Stimulated activated memory B cell treated with anti-CD40 and anti-IgM and Interleukin-4, amounts not matched to agents 10 μg/mL and 1 μg/mL and 100 μg/mL, for 72 hours (primary cell): Measurements from ENCODE around the gene PPM1E.
"Not testable (repeated sequence)": the region's sequence is repeated elsewhere in the genome, so short reads cannot be mapped to it uniquely, and the experiment has no call there.

ENCODE experiments used
- ATAC-seq: fragments of 150-1000 bp; cut with Tn5 transposase; 2 replicates; pipeline ENCODE4 v1.10.0; 2021
- H3K27ac Mint-ChIP-seq: one replicate; pipeline ENCODE4 v1.8.0; 2022; ENCODE audit warnings: mild to moderate bottlenecking, mixed read lengths
- H3K27me3 Mint-ChIP-seq: one replicate; pipeline ENCODE4 v1.8.0; 2022; ENCODE audit warnings: mixed read lengths
- H3K36me3 Mint-ChIP-seq: one replicate; pipeline ENCODE4 v1.8.0; 2022; ENCODE audit warnings: mixed read lengths
- H3K4me1 Mint-ChIP-seq: one replicate; pipeline ENCODE4 v1.8.0; 2022; ENCODE audit warnings: mixed read lengths
- H3K4me3 Mint-ChIP-seq: one replicate; pipeline ENCODE4 v1.8.0; 2022; ENCODE audit warnings: mild to moderate bottlenecking, moderate library complexity, mixed read lengths
- H3K9me3 Mint-ChIP-seq: one replicate; pipeline ENCODE4 v1.8.0; 2022; ENCODE audit warnings: mixed read lengths

PPM1E gene

DNA sequence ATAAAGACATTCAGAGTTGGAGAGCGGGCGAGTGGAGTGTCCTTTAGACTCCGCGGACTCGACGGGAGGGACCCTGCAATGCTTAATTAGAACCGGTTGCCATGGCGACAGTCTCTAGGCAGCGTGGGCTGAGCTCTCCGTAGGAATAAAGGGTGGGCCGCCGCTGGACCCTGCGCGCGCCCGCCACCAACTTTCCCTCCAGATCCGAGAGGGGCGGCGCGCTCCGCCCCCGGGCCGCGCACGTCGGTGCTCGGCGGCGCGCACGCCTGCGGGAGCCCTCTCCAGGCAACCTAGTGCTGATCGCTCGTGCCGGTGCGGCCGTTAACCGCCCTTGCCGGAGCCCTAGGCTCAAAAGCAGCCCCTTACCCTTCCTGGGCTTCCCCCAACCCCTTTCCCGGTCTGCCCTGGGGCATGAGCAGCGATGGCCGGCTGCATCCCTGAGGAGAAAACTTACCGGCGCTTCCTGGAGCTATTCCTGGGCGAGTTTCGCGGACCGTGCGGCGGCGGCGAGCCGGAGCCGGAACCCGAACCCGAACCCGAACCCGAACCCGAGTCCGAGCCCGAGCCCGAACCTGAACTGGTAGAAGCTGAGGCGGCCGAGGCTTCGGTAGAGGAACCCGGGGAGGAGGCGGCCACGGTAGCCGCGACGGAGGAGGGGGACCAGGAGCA is at the start of gene PPM1E:
Gene PPM1E (plus strand): TSS at position 278 of the 669 bp plus-strand sequence.
- Mint-ChIP-seq H3K27ac (peak within 1 kb of the TSS; percentile 48), H3K4me1 (peaks cover 16% of the 10 kb centered on the region), H3K9me3 (no peaks in the 10 kb centered on the region), H3K36me3 (no peaks in the 10 kb centered on the region), H3K27me3 (peaks cover 44% of the 10 kb centered on the region), H3K4me3 (peak within 1 kb of the TSS; percentile 89)
- ATAC-seq: peak; percentile 80

DNA sequence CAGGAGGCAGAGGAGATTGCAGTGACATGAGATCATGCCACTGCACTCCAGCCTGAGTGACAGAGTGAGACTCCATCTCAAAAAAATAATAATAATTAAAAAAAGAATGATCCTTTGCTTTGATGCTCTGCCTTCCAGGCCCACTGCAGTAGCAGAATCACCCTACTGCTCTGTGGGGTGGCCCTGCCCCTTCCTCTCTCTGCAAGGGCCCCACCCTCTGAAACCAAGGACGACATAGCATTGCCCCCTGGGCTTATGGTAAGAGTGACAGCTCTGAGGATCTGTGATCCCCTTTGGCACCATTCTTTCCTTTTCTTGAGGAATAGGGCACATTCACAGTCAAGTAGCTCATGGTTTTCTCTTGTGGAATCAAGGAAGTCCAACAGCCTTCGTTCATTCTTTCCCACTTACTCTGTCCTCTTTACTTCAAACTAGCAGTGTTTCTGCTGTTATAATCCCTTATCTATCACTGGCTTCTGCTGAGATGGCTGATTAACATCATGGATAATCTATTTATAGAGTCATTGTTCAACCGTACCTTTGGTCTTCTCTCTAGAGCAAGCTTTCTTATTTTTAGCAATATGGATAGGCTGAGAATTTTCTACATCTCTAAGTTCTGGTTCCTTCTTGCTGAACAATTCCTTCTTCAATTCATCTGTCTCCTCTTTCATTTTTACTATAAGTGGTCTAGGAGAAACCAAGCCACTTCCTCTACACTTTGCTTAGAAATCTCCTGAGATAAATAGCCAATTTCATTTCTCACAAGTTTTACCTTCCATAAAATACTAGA is 49.1 kb upstream of the PPM1E start:
- H3K27ac Mint-ChIP-seq: peak overlapping the region; percentile 30
- H3K36me3 Mint-ChIP-seq: peaks cover 36% of the 10 kb centered on the region
- H3K4me1 Mint-ChIP-seq: peaks cover 34% of the 10 kb centered on the region
- H3K27me3 Mint-ChIP-seq: no peaks in the 10 kb centered on the region
- peak; percentile 66 for ATAC-seq
- H3K4me3 Mint-ChIP-seq: no peak overlapping the region
- H3K9me3 Mint-ChIP-seq: no peaks in the 10 kb centered on the region

DNA sequence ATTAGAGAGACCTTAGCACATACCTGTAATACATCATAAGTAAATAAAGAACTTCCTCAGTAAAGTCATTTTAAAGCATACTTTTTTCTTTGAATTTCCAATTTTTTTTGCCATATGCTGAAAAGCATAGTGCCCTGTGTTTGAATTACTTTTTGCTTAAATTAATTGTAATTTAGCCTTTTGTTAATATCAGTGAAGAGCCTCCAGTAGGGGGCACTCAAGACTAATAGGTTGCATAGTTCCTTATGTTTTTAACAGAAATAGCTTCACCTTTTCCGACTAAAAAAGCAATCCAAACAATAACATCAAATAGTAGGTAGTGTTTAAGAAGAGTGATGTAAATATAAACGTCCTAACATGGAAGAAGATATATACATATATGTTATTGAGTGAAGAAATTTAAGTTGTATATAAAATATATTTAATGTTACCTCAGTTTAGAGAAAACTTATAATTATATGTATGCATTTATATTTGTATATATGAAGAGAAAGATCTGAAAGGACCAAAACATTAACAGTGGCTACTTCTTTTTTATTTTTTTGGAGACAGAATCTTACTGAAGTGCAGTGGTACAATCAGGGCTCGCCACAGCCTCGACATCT is 44.6 kb upstream of the PPM1E start:
- no peak for ATAC-seq
- no peaks in the 10 kb centered on the region for H3K9me3 Mint-ChIP-seq
- H3K27me3 Mint-ChIP-seq: no peaks in the 10 kb centered on the region

DNA sequence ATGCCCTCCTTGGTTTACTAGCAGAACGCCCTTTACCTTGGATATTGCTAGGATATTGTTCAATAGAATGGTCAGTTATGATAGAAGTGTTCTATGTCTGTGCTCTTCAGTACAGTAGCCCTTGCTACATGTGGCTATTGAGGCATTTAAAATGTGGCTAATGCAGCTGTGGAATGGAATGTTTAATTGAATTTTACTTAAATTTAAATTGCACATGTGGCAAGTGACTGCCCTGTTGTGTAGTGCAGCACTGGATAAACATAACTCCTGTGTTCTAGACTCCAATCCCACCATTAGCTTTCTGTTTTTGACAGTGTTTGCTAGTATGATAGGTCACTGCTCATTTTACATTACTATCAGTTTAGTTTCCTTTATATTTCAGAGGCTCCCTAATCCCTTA is 33.4 kb upstream of the PPM1E start:
- ATAC-seq: no peak
- H3K4me3 Mint-ChIP-seq: no peak overlapping the region
- no peaks in the 10 kb centered on the region for H3K4me1 Mint-ChIP-seq
- H3K36me3 Mint-ChIP-seq: peaks cover 22% of the 10 kb centered on the region
- H3K9me3 Mint-ChIP-seq: no peaks in the 10 kb centered on the region
- H3K27me3 Mint-ChIP-seq: no peaks in the 10 kb centered on the region
- no peak overlapping the region for H3K27ac Mint-ChIP-seq

More for the DNA sequence above, 44.6 kb upstream of the PPM1E start:
- H3K36me3 Mint-ChIP-seq: peaks cover 22% of the 10 kb centered on the region
- no peak overlapping the region for H3K27ac Mint-ChIP-seq
- peaks cover 20% of the 10 kb centered on the region for H3K4me1 Mint-ChIP-seq
- no peak overlapping the region for H3K4me3 Mint-ChIP-seq

DNA sequence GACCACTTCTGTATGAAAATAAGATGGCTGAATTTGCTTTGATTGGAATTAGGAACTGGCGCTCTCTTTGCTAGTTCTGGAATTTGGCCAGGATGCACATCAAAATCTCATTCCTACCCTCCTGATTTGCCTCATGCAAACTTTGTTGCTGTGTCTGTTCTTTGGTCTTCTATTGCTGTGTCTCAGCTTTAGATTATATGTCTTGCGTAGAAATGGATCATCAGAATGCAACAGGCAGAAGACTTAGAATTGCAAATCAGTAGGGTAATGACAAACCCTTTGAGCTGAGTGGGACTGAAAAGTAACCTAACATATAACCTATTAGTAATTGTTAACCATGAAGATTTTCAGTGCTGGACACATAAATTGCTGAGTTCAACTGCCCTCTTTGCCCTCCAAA is 33.0 kb upstream of the PPM1E start:
- Mint-ChIP-seq H3K27ac (no peak overlapping the region), H3K27me3 (no peaks in the 10 kb centered on the region), H3K4me1 (no peaks in the 10 kb centered on the region), H3K9me3 (no peaks in the 10 kb centered on the region), H3K36me3 (peaks cover 22% of the 10 kb centered on the region), H3K4me3 (no peak overlapping the region)
- ATAC-seq: no peak

DNA sequence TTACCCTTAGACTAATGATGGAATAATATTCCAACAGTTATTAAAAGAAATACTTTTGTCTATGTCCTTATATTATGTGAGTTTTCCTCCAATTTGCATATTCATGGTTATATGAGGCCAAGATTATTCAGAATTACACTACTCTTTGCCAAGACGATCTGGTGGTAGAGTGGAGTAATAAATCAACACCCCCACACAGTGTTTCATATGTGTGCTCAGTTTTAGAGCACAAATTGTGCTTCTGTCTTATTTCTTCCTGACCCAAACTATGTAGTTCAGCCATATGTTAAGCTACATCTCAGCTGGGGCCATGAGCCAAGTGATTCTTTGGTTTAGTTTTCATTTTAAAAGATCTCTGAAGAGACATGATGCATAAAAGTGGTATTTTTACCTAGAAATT is 26.9 kb upstream of the PPM1E start:
- H3K4me3 Mint-ChIP-seq: no peak overlapping the region
- ATAC-seq: no peak
- H3K4me1 Mint-ChIP-seq: no peaks in the 10 kb centered on the region
- no peaks in the 10 kb centered on the region for H3K9me3 Mint-ChIP-seq
- no peaks in the 10 kb centered on the region for H3K27me3 Mint-ChIP-seq
- H3K27ac Mint-ChIP-seq: no peak overlapping the region
- H3K36me3 Mint-ChIP-seq: peaks cover 18% of the 10 kb centered on the region

DNA sequence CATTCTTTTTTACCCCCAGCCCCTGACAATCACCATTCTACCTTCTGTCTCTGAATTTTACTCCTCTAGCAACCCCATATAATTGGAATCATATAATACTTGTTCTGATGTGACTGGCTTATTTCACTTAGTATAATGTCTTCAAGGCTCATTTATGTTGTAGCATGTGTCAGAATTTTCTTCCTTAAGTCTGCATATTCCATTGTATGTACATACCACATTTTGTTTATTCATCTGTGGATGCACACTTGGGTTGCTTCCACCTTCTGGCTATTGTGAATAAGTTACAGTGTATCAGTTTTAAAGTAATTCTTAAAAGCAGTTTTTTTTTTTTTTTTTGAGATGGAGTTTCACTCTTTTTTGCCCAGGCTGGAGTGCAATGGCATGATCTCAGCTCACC is 24.7 kb upstream of the PPM1E start:
- peaks cover 13% of the 10 kb centered on the region for H3K36me3 Mint-ChIP-seq
- no peaks in the 10 kb centered on the region for H3K27me3 Mint-ChIP-seq
- H3K4me3 Mint-ChIP-seq: no peak overlapping the region
- no peak for ATAC-seq
- H3K9me3 Mint-ChIP-seq: no peaks in the 10 kb centered on the region
- H3K4me1 Mint-ChIP-seq: no peaks in the 10 kb centered on the region
- H3K27ac Mint-ChIP-seq: no peak overlapping the region

DNA sequence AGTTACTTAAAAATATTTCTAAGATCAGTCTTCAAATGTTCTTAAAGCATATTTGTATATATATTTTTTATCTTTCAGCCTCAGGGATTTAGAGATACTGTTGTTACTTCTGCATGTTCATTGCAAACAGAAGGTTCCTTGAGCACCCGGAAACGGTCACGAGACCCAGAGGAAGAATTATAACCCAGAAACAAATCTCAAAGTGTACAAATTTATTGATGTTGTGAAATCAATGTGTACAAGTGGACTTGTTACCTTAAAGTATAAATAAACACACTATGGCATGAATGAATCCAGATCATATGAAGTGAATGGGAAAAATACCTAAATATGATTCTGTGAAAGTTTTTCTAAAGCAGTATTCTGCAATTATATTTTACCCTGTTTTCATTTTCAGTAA is 21.6 kb upstream of the PPM1E start:
- no peak for ATAC-seq
- Mint-ChIP-seq H3K27me3 (no peaks in the 10 kb centered on the region), H3K4me1 (no peaks in the 10 kb centered on the region), H3K9me3 (no peaks in the 10 kb centered on the region), H3K36me3 (peaks cover 8% of the 10 kb centered on the region), H3K27ac (no peak overlapping the region), H3K4me3 (no peak overlapping the region)

DNA sequence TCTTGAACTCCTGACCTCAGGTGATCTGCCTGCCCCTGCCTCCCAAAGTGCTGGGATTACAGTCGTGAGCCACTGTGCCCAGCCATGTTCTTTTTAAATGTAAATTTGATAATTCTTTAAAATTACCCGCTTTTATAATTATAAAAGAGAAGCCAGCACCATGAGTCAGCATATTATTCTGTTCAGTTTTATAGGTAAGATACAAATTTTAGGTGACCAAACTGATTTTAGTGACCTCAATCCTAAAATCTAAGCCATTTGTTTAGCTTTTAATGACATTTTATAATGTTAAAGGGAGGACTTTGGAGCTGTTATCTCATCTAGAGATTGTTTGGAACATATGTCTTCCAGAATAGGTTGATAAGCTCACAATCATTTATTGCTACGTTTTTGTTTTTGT is 20.8 kb upstream of the PPM1E start:
- peaks cover 7% of the 10 kb centered on the region for H3K36me3 Mint-ChIP-seq
- no peak overlapping the region for H3K4me3 Mint-ChIP-seq
- no peak for ATAC-seq
- no peaks in the 10 kb centered on the region for H3K9me3 Mint-ChIP-seq
- H3K27ac Mint-ChIP-seq: no peak overlapping the region
- no peaks in the 10 kb centered on the region for H3K4me1 Mint-ChIP-seq
- no peaks in the 10 kb centered on the region for H3K27me3 Mint-ChIP-seq

DNA sequence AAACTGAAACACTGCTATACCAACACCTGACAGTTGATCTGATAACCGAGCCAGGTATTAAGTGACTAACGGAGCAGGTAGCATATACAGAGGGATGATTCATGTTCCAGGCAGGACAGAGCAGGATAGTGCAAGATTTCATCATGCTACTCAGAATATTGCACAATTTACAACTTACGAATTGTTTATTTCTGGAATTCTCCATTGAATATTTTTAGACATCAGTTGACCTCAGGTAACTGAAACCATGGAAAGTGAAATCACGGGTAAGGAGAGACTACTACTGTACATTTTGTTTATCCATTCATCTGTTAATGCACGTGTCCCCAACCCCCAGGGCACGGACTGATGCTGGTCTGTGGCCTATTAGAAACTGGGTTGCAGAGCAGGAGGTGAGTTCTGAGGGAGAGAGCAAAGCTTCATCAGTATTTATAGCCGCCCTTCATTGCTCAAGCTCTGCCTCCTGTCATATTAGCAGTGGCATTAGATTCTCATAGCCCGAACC is 14.5 kb upstream of the PPM1E start:
- no peaks in the 10 kb centered on the region for H3K4me1 Mint-ChIP-seq
- no peaks in the 10 kb centered on the region for H3K36me3 Mint-ChIP-seq
- no peak for ATAC-seq
- no peaks in the 10 kb centered on the region for H3K9me3 Mint-ChIP-seq
- H3K27ac Mint-ChIP-seq: no peak overlapping the region
- no peak overlapping the region for H3K4me3 Mint-ChIP-seq
- H3K27me3 Mint-ChIP-seq: no peaks in the 10 kb centered on the region

DNA sequence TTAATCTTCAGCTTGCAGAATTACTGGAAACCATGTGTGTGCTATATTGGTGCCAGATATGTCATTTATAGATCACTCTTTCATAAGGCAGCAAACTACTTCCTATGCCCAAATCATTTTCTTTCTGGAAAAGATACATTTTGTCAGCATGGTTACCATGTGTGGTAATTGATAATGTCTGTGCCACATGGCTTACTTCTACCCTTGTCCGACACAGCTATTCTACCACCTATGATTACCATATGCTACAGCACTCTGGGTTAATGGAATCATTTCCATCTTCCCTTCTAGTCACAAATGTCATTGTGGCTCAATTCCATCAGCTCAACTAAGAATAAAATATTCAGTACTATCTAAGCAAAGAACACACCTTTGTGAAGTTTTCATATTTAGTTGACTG is 8.0 kb upstream of the PPM1E start:
- no peak overlapping the region for H3K27ac Mint-ChIP-seq
- H3K36me3 Mint-ChIP-seq: no peaks in the 10 kb centered on the region
- no peak for ATAC-seq
- H3K4me1 Mint-ChIP-seq: no peaks in the 10 kb centered on the region
- H3K4me3 Mint-ChIP-seq: no peak overlapping the region
- H3K27me3 Mint-ChIP-seq: no peaks in the 10 kb centered on the region
- no peaks in the 10 kb centered on the region for H3K9me3 Mint-ChIP-seq

DNA sequence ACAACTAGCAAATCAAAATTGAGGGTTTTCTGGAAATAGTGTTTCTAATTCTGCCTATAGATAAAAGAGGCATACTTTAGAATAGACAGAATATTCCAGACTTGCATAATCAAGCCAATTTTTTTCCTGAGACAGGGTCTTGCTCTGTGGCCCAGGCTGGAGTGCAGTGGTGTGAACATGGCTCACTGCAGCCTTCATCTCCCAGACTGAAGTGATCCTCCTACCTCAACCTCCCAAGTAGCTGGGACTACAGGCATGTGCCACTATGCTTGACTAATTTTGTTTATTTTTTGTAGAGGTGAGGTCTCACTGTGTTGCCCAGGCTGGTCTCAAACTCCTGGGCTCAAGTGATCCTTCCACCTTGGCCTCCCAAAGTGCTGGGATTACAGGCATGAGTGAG is 6.0 kb upstream of the PPM1E start:
- not testable (repeated sequence) for H3K27ac Mint-ChIP-seq, ATAC-seq, H3K4me3 Mint-ChIP-seq, H3K9me3 Mint-ChIP-seq, H3K27me3 Mint-ChIP-seq, H3K4me1 Mint-ChIP-seq, H3K36me3 Mint-ChIP-seq

DNA sequence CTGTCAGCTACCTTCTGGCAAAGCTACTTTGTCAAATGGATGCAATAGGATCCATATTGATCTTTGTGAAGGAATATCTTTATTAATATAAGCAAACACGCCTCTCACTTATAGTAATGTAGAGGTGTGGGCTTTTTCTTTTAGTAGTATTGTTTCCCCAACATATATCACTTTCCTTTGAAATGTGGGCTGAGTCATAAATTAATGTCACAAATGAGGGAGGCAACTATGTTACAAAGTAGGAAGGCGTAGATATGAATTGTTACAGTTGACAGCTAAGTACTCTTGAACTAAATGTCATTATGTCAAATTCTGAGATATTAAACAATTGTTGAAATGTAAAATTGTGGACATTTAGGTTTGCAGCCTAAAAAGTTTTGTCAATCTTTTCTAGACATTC is 2.6 kb upstream of the PPM1E start:
- Mint-ChIP-seq H3K27me3 (peaks cover 32% of the 10 kb centered on the region), H3K36me3 (no peaks in the 10 kb centered on the region), H3K27ac (no peak overlapping the region), H3K4me3 (no peak overlapping the region), H3K9me3 (no peaks in the 10 kb centered on the region), H3K4me1 (peaks cover 9% of the 10 kb centered on the region)
- no peak for ATAC-seq

DNA sequence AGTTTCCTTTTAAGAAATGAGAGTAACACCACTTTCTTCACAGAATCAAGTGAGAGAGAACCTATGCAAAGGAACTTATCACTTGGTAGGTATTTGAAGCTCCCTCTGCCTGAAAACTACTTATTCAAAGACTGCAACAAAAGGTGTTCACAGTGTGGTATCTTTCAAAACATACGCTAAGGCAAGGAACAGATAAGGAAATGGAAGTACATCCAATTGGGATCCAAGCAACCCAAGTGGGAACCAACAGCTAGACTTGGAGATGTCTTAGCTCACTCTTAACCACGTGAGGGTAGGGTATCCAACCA is 431 bp upstream of the PPM1E start:
- peaks cover 39% of the 10 kb centered on the region for H3K27me3 Mint-ChIP-seq
- no peak overlapping the region for H3K27ac Mint-ChIP-seq
- no peak for ATAC-seq

DNA sequence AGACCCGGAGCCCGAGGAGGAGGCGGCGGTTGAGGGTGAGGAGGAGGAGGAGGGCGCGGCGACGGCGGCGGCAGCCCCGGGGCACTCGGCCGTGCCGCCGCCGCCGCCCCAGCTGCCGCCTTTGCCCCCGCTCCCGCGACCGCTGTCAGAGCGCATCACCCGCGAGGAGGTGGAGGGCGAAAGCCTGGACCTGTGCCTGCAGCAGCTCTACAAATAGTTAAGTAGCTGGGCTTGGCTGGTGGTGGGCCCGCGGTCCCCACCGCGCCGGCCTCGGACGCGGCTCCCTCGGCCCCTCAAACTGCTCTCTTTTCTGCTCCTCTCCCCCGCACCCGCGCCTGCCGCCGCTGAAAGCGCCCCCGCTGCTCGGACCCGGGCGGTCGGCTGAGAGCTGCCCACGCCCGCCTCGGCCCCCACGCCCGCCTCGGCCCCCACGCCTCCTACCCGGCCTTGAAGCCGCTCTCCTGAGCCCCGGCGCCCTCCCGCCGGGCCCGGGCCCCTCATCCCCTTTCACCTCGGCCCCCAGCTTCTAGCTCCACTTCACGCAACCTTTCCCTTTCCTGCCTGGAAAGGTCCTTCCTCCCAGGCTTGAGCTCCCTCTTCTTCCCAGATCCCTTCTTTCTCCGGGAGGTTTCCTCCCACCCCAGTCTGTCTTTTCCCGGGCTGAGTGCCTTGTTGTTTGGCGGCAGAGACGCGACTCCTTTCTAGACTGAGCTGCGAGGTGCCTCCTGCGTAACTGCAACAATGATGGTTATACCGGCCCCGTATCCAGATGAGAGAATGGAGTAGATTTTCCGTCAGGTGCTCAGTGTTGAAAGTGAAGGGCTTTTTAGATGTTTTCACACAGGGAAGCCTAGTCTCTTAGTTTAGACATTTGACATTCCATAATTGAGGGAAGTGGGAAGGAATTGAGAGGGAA is 850 bp downstream of the PPM1E start:
- H3K9me3 Mint-ChIP-seq: no peaks in the 10 kb centered on the region
- peaks cover 52% of the 10 kb centered on the region for H3K27me3 Mint-ChIP-seq
- peak overlapping the region; percentile 48 for H3K27ac Mint-ChIP-seq
- H3K36me3 Mint-ChIP-seq: no peaks in the 10 kb centered on the region
- H3K4me1 Mint-ChIP-seq: peaks cover 16% of the 10 kb centered on the region
- peak; percentile 57 for ATAC-seq
- H3K4me3 Mint-ChIP-seq: peak overlapping the region; percentile 89

More for the DNA sequence above, 431 bp upstream of the PPM1E start:
- Mint-ChIP-seq H3K9me3 (no peaks in the 10 kb centered on the region), H3K4me3 (peak overlapping the region; percentile 78), H3K4me1 (peaks cover 12% of the 10 kb centered on the region), H3K36me3 (no peaks in the 10 kb centered on the region)
